Effector memory CD8-positive, alpha-beta T cell (primary cell): ENCODE results near the gene CNOT8.
"Not testable (repeated sequence)": the region's sequence is repeated elsewhere in the genome, so short reads cannot be mapped to it uniquely, and the experiment has no call there.

Experiments used
- ATAC-seq: fragments of 150-1000 bp; cut with Tn5 transposase; replicated peaks from 2 replicates; pipeline ENCODE4 v1.10.0; 2021; ENCODE audit warnings: mild to moderate bottlenecking, moderate library complexity
- DNase-seq, 3 experiments: peaks; one replicate each; pipeline ENCODE4 v3.0.0; 2021
- H3K27ac Mint-ChIP-seq, 2 donors: one replicate each; pipeline ENCODE4 v1.8.0; 2022; ENCODE audit warnings: mild to moderate bottlenecking in 2 of 2, mixed read lengths in 2 of 2, moderate library complexity in 2 of 2
- H3K27me3 Mint-ChIP-seq, 2 donors: one replicate each; pipeline ENCODE4 v1.8.0; 2022; ENCODE audit warnings: mixed read lengths in 2 of 2
- H3K36me3 Mint-ChIP-seq: one replicate; pipeline ENCODE4 v1.8.0; 2022; ENCODE audit warnings: mild to moderate bottlenecking, moderate library complexity, mixed read lengths; ENCODE audit not compliant: insufficient read depth
- H3K4me1 Mint-ChIP-seq, 2 donors: one replicate each; pipeline ENCODE4 v1.8.0; 2022; ENCODE audit warnings: low read depth in 2 of 2, mixed read lengths in 2 of 2
- H3K4me3 Mint-ChIP-seq, 2 donors: one replicate each; pipeline ENCODE4 v1.8.0; 2022; ENCODE audit warnings: mild to moderate bottlenecking in 2 of 2, mixed read lengths in 2 of 2, moderate library complexity in 2 of 2
- H3K9me3 Mint-ChIP-seq, 2 donors: one replicate each; pipeline ENCODE4 v1.8.0; 2022; ENCODE audit warnings: mixed read lengths in 2 of 2

CNOT8 gene

GRCh38 chr5:154895606-154896561 is 37.5 kb downstream of the CNOT8 start:
- DNase-seq (no peak), ATAC-seq (no peak)
- Mint-ChIP-seq H3K9me3 (no peaks in the 10 kb centered on the region), H3K36me3 (peaks cover 72% of the 10 kb centered on the region), H3K27me3 (no peaks in the 10 kb centered on the region), H3K4me3 (no peak overlapping the region), H3K27ac (peak overlapping the region in 1 of 2 donors; percentile 17), H3K4me1 (no peaks in the 10 kb centered on the region)

- no peak for DNase-seq
- peaks cover 65% of the 10 kb centered on the region for H3K36me3 Mint-ChIP-seq
- H3K27ac Mint-ChIP-seq, result peak overlapping the region in 1 of 2 donors; percentile 17
- H3K9me3 Mint-ChIP-seq, result no peaks in the 10 kb centered on the region
- ATAC-seq, result no peak
- no peaks in the 10 kb centered on the region for H3K27me3 Mint-ChIP-seq
- H3K4me1 Mint-ChIP-seq, result no peaks in the 10 kb centered on the region
- no peak overlapping the region for H3K4me3 Mint-ChIP-seq
These were observed 38.2 kb downstream of the CNOT8 start for GRCh38 chr5:154896562-154897165.

- Mint-ChIP-seq H3K27ac (no peak overlapping the region), H3K9me3 (no peaks in the 10 kb centered on the region), H3K36me3 (peaks cover 67% of the 10 kb centered on the region), H3K4me3 (no peak overlapping the region), H3K27me3 (no peaks in the 10 kb centered on the region), H3K4me1 (no peaks in the 10 kb centered on the region)
- DNase-seq, result no peak
- ATAC-seq, result no peak
These were observed 39.8 kb downstream of the CNOT8 start for GRCh38 chr5:154898210-154898609.

GRCh38 chr5:154899151-154899816 is 40.9 kb downstream of the CNOT8 start:
- Mint-ChIP-seq H3K4me1 (no peaks in the 10 kb centered on the region), H3K9me3 (no peaks in the 10 kb centered on the region), H3K36me3 (peaks cover 65% of the 10 kb centered on the region), H3K27me3 (no peaks in the 10 kb centered on the region), H3K27ac (no peak overlapping the region), H3K4me3 (no peak overlapping the region)
- no peak for ATAC-seq
- no peak for DNase-seq

- Mint-ChIP-seq H3K4me3 (no peak overlapping the region), H3K4me1 (no peaks in the 10 kb centered on the region), H3K9me3 (no peaks in the 10 kb centered on the region), H3K27ac (no peak overlapping the region), H3K27me3 (no peaks in the 10 kb centered on the region), H3K36me3 (peaks cover 65% of the 10 kb centered on the region)
- ATAC-seq, result no peak
- no peak for DNase-seq
These were observed 41.6 kb downstream of the CNOT8 start for GRCh38 chr5:154900066-154900465.

- H3K4me3 Mint-ChIP-seq, result no peak overlapping the region
- no peaks in the 10 kb centered on the region for H3K27me3 Mint-ChIP-seq
- H3K36me3 Mint-ChIP-seq, result peaks cover 62% of the 10 kb centered on the region
- H3K9me3 Mint-ChIP-seq, result no peaks in the 10 kb centered on the region
- no peaks in the 10 kb centered on the region for H3K4me1 Mint-ChIP-seq
- DNase-seq, result no peak
- H3K27ac Mint-ChIP-seq, result no peak overlapping the region
- no peak for ATAC-seq
These were observed 42.8 kb downstream of the CNOT8 start for GRCh38 chr5:154901276-154901675.

- H3K4me3 Mint-ChIP-seq, result no peak overlapping the region
- DNase-seq (no peak), ATAC-seq (no peak)
- no peaks in the 10 kb centered on the region for H3K27me3 Mint-ChIP-seq
- no peak overlapping the region for H3K27ac Mint-ChIP-seq
- H3K36me3 Mint-ChIP-seq, result peaks cover 64% of the 10 kb centered on the region
- H3K9me3 Mint-ChIP-seq, result no peaks in the 10 kb centered on the region
- H3K4me1 Mint-ChIP-seq, result no peaks in the 10 kb centered on the region
These were observed 43.5 kb downstream of the CNOT8 start for GRCh38 chr5:154901913-154902312.

GRCh38 chr5:154905601-154906000 is 47.2 kb downstream of the CNOT8 start:
- H3K27me3 Mint-ChIP-seq, ATAC-seq, DNase-seq, H3K4me3 Mint-ChIP-seq, H3K9me3 Mint-ChIP-seq, H3K4me1 Mint-ChIP-seq: not testable (repeated sequence)
- Mint-ChIP-seq H3K36me3 (peaks cover 78% of the 10 kb centered on the region), H3K27ac (peak overlapping the region in 1 of 2 donors; percentile 15)

- no peaks in the 10 kb centered on the region for H3K27me3 Mint-ChIP-seq
- H3K27ac Mint-ChIP-seq, result peak overlapping the region in 1 of 2 donors; percentile 49
- peaks cover 46% of the 10 kb centered on the region for H3K36me3 Mint-ChIP-seq
- H3K9me3 Mint-ChIP-seq, result no peaks in the 10 kb centered on the region
- H3K4me3 Mint-ChIP-seq, result no peak overlapping the region
- H3K4me1 Mint-ChIP-seq, result no peaks in the 10 kb centered on the region
- DNase-seq, result no peak
- no peak for ATAC-seq
These were observed 58.4 kb downstream of the CNOT8 start for GRCh38 chr5:154916874-154917273.

- Mint-ChIP-seq H3K4me1 (no peaks in the 10 kb centered on the region), H3K4me3 (no peak overlapping the region), H3K27me3 (no peaks in the 10 kb centered on the region), H3K36me3 (peaks cover 46% of the 10 kb centered on the region), H3K9me3 (no peaks in the 10 kb centered on the region), H3K27ac (no peak overlapping the region)
- ATAC-seq (no peak), DNase-seq (no peak)
These were observed 59.3 kb downstream of the CNOT8 start for GRCh38 chr5:154917757-154918156.

GRCh38 chr5:154923441-154924430 is 65.3 kb downstream of the CNOT8 start:
- Mint-ChIP-seq H3K4me3 (no peak overlapping the region), H3K9me3 (no peaks in the 10 kb centered on the region), H3K36me3 (peaks cover 64% of the 10 kb centered on the region), H3K27ac (no peak overlapping the region), H3K27me3 (no peaks in the 10 kb centered on the region), H3K4me1 (no peaks in the 10 kb centered on the region)
- DNase-seq (no peak), ATAC-seq (no peak)
